Upper lobe of left lung (tissue), 6 donors: Measurements from ENCODE around the gene SPOCK3. TPM values are rescaled to one million over a fixed set of nuclear protein-coding genes. Genes with fewer than 3 reads are reported as not detected.

Source experiments
- ATAC-seq, 2 donors: fragments of 200-7000 bp; cut with Tn5 transposase; one replicate each; pipeline ENCODE4 v1.9.1; 2022; ENCODE audit warnings: mild to moderate bottlenecking in 2 of 2, moderate library complexity in 2 of 2; ENCODE audit not compliant: low FRiP score in 2 of 2
- DNase-seq, 2 donors: peaks; one replicate each; pipeline ENCODE4 v3.0.0-alpha.2; 2019 to 2020
- H3K27ac ChIP-seq, 4 donors: fragments of 200-600 bp; sonication (generic); one replicate each; pipeline ENCODE4 v1.5.1; 2016 to 2019
- H3K27me3 ChIP-seq, 4 donors: fragments of 200-600 bp; sonication (generic); one replicate each; pipeline ENCODE4 v1.5.1; 2017 to 2019
- H3K36me3 ChIP-seq, 4 donors: fragments of 200-600 bp; sonication (generic); one replicate each; pipeline ENCODE4 v1.5.1; 2016 to 2019
- H3K4me1 ChIP-seq, 4 donors: fragments of 200-600 bp; sonication (generic); one replicate each; pipeline ENCODE4 v1.5.1; 2018 to 2019
- H3K4me3 ChIP-seq, 4 donors: fragments of 200-600 bp; sonication (generic); one replicate each; pipeline ENCODE4 v1.5.1; 2017 to 2019; ENCODE audit warnings: mild to moderate bottlenecking in 2 of 4, moderate library complexity in 1 of 4
- H3K9me3 ChIP-seq, 4 donors: fragments of 200-600 bp; sonication (generic); one replicate each; pipeline ENCODE4 v1.5.1; 2018 to 2019
- EP300 ChIP-seq, 4 donors: sonication (generic); formaldehyde crosslinking; IDR thresholded peaks; one replicate each; pipeline ENCODE4 v1.5.1; 2017; ENCODE audit warnings: antibody characterized with exemption in 4 of 4, control low read depth in 2 of 4
- POLR2A ChIP-seq, 4 donors: fragments of 450-650 bp; IDR thresholded peaks; one replicate each; pipeline ENCODE4 v1.5.1; 2016 to 2017; ENCODE audit warnings: antibody characterized with exemption in 4 of 4, mild to moderate bottlenecking in 2 of 4
- POLR2AphosphoS5 ChIP-seq, 2 donors: sonication (generic); formaldehyde crosslinking; IDR thresholded peaks; one replicate each; pipeline ENCODE4 v1.5.1; 2017; ENCODE audit warnings: antibody characterized with exemption in 2 of 2
- WGBS, 2 donors: methylation state at CpG; one replicate each; pipeline ENCODE4 v1.1.5; 2017 to 2018; 5-methylcytosine and 5-hydroxymethylcytosine counted together
- total RNA-seq, 6 donors: library from RNA; depleted of rRNA in 4 of 6; stranded (reverse); fragments of >200 nt in 4 of 6; gene quantifications; one replicate each; pipeline versions ENCODE4 v1.1.0 to v1.2.1, GENCODE V29; 2016 to 2021
- TF ChIP-seq, protein P1 (sequence below), 6 experiments: fragments of 450-650 bp in 4 of 6; fragments of 200-600 bp in 2 of 6; sonication (generic) in 2 of 6; IDR thresholded peaks; one replicate each; pipeline ENCODE4 v1.5.1; 2016 to 2019; ENCODE audit warnings: antibody characterized with exemption in 6 of 6
- donor health status: DM: no; HTN: no; CAD: no; lungs with moderate emphysema.
- donor health status: DM: no; HTN: yes; CAD: no; lungs with severe emphysema.

SPOCK3 gene
- total RNA-seq, 6 donors from 2014 or later: 0.15 to 5.2 (median 0.22) TPM; not detected in 2

DNA sequence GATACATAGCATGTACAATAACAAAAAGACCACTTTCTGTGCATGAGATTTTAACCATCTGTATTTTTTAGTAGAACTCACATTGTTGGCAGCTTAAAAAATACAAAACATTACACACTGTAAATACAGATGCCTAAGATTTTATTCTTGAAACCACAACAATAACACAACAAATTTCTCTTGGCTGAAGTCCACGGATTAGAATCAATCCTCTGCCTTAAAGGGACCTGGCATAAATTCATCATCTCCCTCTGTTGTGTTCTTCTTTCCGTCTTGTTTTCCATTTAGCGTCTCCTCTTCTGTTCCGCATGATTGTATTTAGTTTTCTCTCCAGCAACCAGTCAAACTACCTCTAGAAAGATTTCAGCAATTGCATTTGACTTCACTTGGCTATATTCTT lies 231.0 kb downstream of the SPOCK3 start:
- Histone ChIP-seq H3K27me3 (no peaks in the 10 kb centered on the region), H3K27ac (no peak overlapping the region), H3K9me3 (no peaks in the 10 kb centered on the region), H3K4me1 (no peaks in the 10 kb centered on the region), H3K4me3 (no peak overlapping the region), H3K36me3 (no peaks in the 10 kb centered on the region)
- 71 to 77% methylated on average over 4 of the region's 4 CpGs for WGBS, 2 donors
- no peak for ATAC-seq
- TF ChIP-seq, protein P1, sequence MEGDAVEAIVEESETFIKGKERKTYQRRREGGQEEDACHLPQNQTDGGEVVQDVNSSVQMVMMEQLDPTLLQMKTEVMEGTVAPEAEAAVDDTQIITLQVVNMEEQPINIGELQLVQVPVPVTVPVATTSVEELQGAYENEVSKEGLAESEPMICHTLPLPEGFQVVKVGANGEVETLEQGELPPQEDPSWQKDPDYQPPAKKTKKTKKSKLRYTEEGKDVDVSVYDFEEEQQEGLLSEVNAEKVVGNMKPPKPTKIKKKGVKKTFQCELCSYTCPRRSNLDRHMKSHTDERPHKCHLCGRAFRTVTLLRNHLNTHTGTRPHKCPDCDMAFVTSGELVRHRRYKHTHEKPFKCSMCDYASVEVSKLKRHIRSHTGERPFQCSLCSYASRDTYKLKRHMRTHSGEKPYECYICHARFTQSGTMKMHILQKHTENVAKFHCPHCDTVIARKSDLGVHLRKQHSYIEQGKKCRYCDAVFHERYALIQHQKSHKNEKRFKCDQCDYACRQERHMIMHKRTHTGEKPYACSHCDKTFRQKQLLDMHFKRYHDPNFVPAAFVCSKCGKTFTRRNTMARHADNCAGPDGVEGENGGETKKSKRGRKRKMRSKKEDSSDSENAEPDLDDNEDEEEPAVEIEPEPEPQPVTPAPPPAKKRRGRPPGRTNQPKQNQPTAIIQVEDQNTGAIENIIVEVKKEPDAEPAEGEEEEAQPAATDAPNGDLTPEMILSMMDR (IDR thresholded peaks at IDR 0.05): no peak
- TF ChIP-seq POLR2AphosphoS5 (IDR thresholded peaks at IDR 0.05): no peak
- no peak for TF ChIP-seq POLR2A (IDR thresholded peaks at IDR 0.05)
- TF ChIP-seq EP300 (IDR thresholded peaks at IDR 0.05): no peak
- no peak for DNase-seq

- no peak for DNase-seq
Measured at GRCh38 chr4:167000141-167000852, 234.0 kb downstream of the SPOCK3 start.

DNA sequence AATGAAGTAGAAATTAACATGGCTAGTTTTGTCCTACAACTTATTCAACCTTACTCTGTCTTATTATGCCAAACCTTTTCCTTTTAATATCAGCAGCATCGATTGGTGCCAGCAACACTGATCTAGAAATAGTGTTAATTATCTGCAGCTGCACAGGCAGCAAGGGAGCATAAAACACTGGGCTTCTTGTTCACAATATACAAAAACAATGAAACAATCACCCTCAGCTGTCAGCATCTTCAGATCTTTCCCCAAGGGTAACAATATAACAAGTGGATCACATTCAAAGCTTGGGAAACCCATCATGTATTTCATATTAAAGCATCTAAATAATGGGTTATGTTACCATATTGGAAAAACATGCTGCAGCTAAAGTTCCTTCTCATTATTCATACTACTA lies 238.1 kb downstream of the SPOCK3 start:
- 69 to 88% methylated on average over 1 of the region's 1 CpG for WGBS, 2 donors

More at GRCh38 chr4:167000141-167000852, 234.0 kb downstream of the SPOCK3 start:
- WGBS, 2 donors: 75 to 78% methylated on average over 4 of the region's 4 CpGs
- no peak for ATAC-seq
- no peaks in the 10 kb centered on the region for H3K36me3 ChIP-seq
- no peaks in the 10 kb centered on the region for H3K27me3 ChIP-seq
- no peak overlapping the region for H3K27ac ChIP-seq
- H3K9me3 ChIP-seq: no peaks in the 10 kb centered on the region
- no peaks in the 10 kb centered on the region for H3K4me1 ChIP-seq
- no peak overlapping the region for H3K4me3 ChIP-seq
- TF ChIP-seq POLR2AphosphoS5 (IDR thresholded peaks at IDR 0.05): no peak
- TF ChIP-seq POLR2A (IDR thresholded peaks at IDR 0.05): no peak
- TF ChIP-seq, protein P1 (IDR thresholded peaks at IDR 0.05): no peak
- no peak for TF ChIP-seq EP300 (IDR thresholded peaks at IDR 0.05)

DNA sequence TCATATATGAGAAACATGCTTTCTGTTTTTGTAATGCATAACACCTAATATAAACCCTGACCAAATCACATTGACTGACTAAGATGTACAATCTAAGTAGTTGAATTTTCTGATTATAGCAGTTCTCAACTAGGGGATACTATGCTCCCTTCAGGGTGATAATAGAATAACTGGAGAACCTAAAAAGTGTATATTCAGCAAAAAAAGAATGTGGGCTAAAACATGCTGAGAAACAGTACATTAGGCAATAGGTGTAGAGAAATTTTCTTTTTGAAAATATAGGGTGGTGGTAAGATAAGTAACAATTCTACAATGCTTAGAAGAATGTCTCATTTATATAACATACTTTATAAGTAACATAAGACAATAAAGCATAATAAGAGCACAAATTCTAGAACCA lies 239.6 kb downstream of the SPOCK3 start:
- DNase-seq (no peak), ATAC-seq (no peak)
- Histone ChIP-seq H3K27ac (no peak overlapping the region), H3K27me3 (no peaks in the 10 kb centered on the region), H3K4me3 (no peak overlapping the region), H3K36me3 (no peaks in the 10 kb centered on the region), H3K9me3 (no peaks in the 10 kb centered on the region), H3K4me1 (no peaks in the 10 kb centered on the region)
- TF ChIP-seq, protein P1 (IDR thresholded peaks at IDR 0.05): no peak
- TF ChIP-seq EP300 (IDR thresholded peaks at IDR 0.05) (no peak), POLR2AphosphoS5 (IDR thresholded peaks at IDR 0.05) (no peak), POLR2A (IDR thresholded peaks at IDR 0.05) (no peak)

More for the DNA sequence above, 238.1 kb downstream of the SPOCK3 start:
- no peak overlapping the region for H3K27ac ChIP-seq
- no peaks in the 10 kb centered on the region for H3K4me1 ChIP-seq
- ATAC-seq (no peak), DNase-seq (no peak)
- no peaks in the 10 kb centered on the region for H3K27me3 ChIP-seq
- TF ChIP-seq, protein P1 (IDR thresholded peaks at IDR 0.05): no peak
- TF ChIP-seq POLR2AphosphoS5 (IDR thresholded peaks at IDR 0.05): no peak
- no peak for TF ChIP-seq EP300 (IDR thresholded peaks at IDR 0.05)
- TF ChIP-seq POLR2A (IDR thresholded peaks at IDR 0.05): no peak
- H3K36me3 ChIP-seq: no peaks in the 10 kb centered on the region
- H3K9me3 ChIP-seq: no peaks in the 10 kb centered on the region
- no peak overlapping the region for H3K4me3 ChIP-seq

DNA sequence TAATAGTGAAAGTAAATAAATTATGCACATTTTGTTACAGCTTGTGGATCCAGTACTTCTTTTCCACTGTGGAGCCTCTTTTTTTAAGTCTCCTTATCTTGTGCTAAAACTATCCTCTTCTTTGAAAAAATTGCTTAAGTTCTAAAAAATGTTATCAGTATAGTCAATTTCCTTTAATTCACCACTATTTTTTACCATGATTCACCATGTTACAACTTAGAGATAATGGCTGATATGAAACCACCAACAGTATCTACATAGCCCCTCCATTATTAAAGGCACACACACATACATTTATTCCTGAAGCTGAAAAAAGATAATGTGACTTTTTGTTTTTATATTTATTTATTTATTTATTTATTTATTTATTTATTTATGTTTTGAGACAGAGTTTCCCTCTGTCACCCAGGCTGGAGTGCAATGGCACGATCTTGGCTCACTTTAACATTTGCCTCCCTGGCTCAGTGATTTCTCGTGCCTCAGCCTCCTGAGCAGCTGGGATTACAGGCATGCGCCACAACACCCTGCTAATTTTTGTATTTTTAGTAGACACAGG lies 243.2 kb downstream of the SPOCK3 start:
- Histone ChIP-seq H3K27ac (no peak overlapping the region), H3K4me1 (no peaks in the 10 kb centered on the region), H3K9me3 (no peaks in the 10 kb centered on the region), H3K36me3 (no peaks in the 10 kb centered on the region), H3K4me3 (no peak overlapping the region), H3K27me3 (no peaks in the 10 kb centered on the region)
- no peak for ATAC-seq
- 95 to 98% methylated on average over 3 of the region's 3 CpGs for WGBS, 2 donors
- TF ChIP-seq EP300 (IDR thresholded peaks at IDR 0.05): no peak
- no peak for TF ChIP-seq POLR2A (IDR thresholded peaks at IDR 0.05)
- TF ChIP-seq POLR2AphosphoS5 (IDR thresholded peaks at IDR 0.05): no peak
- TF ChIP-seq, protein P1 (IDR thresholded peaks at IDR 0.05): no peak
- DNase-seq: no peak
